HG02571 (cell line): ENCODE data around the gene PTH1R.

Experiments used
- ATAC-seq: cut with Tn5 transposase; IDR thresholded peaks from one replicate; pipeline ENCODE4 v1.9.1; 2021; ENCODE audit warnings: mild to moderate bottlenecking, moderate library complexity; ENCODE audit not compliant: unreplicated experiment

PTH1R gene

DNA sequence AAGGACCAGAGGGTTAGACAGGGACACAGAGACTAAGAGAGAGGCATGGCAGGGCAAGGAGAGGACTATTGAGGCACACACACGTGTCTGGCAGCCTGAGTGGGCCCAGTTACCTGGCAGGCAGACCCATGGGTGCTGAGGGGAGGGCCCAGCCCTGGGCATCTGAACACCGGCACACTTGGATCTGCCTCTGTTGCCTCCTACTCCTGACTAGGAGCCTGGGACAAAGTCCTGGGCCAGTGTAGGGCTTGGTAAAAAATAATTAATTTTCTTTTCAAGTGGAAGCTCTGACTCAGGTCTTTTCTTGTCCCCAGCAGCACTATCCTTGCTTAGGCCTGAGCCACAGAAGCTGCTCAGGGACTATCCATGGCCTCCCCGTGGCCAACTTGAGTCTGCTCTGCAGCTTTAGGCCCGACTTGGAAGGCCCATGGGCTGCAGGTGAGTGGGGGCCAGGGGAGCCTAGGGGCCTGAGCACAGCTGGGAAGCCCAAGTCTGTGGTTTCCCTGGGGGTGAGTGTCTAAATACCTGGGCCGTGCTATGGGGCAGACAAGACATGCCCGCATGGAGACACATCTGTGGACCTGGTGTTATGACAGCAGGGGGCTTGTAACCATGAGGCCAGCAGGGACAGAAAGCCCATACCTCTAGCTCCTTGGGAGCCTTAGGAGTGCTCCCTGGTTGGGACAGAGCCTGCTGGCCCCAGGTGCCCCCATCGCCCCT lies at the start of gene PTH1R:
Gene PTH1R, plus strand, starts transcription at position 316 of the 720 bp plus-strand sequence. CDS start 5,839 bp downstream, outside the sequence.
- ATAC-seq = no peak

DNA sequence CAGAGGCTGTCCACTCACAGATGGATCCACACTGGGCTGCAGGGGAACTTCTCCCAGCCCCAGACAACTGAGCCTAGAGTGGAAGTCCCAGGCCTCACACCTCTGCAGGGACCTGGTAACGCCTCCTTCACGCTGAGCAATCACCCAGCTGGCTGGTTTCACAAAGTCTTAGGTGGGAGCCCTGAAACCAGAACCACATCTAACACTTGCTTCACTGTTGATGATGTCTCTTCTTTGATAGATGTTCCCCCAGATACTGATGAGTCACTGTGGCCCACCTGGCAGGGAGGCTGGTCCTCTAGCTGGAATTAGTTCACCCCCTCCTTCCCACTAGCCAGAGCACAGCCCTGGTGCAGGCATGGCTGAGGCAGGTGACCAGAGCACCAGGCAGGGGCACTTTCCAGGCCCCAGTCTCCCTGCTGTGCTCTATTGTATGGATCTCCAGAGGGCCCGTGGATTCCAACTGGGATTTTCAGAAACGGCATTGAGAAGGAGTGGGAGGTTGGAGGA lies 47.8 kb upstream of the PTH1R start:
- ATAC-seq = peak; percentile 72

DNA sequence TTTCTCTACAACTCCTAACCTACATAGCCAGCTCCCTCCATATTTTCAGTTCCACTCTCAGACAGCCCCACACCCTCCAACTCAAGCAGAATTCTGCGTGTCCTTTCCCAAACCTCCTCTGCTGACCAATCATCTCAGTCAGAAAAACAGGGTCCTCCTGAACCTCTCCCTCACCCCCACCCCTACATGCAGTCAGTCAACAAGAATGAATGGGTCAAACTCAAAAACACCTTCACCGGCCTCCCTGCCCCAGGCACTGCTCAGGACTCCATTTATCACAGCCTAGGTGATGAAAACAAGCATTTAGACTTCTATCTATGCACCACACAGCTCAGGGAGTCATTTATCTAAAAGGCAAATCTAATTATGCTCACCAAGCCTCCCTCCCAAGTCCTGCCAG lies 46.7 kb upstream of the PTH1R start:
- ATAC-seq = no peak

DNA sequence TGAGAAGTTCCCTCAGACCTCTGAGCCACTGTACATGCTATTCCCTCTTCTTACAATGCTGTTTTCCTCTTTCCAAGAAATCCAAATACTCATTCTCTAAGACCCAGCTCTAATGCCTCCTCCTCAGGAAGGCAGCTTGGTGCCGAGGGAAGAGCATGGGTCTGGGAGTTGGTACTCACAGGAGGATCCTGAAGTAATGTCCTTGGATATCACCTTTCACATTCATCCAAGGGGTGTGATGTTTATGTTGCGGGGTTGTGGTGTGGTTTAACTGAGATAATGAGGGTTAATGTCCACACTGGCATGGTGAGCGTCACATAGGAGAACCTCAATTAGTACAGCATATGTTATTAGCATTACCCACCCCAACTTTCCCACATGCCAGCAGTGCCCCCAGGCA lies 46.2 kb upstream of the PTH1R start:
- ATAC-seq = no peak

DNA sequence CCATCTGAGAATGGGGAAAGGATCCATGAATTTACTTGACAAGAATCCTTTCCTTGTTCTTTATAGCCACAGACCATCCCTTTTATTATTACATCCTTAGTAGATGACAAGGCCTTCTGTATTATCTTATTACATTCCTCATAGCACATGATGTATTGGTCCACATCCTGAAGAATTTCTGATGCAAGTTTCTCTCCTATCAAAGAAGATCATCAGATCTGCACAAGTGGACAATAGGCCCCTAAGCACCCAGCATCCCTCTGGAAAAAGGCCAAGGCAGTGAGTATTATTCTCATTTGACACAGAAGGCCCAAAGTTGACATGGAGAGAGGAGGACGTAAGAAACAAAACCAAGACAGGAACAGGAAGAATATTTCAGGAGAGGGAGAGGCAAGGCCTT lies 45.7 kb upstream of the PTH1R start:
- ATAC-seq = no peak

DNA sequence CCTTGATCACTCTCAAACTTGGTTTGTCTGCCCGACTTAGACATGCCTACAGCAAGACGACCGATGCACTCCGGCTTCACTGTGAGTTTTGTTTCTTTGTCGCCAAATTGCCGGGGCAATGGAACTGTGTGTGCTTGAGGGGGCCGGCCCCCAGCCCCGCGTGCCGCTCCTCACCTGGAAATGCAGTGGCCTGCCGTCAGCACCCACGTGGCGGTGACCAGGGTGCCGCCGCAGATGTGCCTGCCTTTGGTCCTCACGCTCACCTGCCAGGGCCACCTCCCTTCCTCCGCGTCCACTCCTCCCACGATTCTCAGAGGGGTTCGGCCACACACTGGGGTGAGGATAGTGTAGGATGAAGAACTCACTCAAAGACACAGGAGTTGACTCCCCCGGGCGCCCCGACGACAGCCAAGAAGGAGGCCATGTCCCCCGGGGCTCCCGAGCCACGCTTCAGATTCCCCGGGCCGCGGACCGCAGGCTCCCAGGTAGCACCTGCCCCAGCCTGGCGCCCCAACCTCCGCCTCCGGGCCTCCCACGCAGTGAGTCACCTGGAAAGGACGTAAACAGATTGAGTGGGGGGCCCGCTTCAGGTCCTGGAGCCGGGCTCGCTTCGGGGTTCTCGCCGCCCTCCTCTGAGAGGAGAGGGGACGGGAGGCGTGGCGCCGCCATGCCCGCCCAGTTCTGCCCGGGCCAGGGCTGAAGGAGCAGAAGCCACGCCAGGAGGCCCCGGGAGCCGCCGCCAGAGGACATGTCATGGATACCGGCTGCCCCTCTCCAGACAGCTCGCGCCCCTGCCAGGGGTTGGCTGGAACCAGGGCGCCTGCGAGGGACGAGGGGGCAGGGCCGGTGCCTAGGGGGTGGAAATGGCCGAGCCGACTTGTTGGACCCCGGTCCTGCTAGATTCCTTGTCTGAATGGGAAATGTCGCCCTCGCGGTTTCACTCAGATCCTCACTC lies 43.9 kb upstream of the PTH1R start:
- no peak for ATAC-seq

DNA sequence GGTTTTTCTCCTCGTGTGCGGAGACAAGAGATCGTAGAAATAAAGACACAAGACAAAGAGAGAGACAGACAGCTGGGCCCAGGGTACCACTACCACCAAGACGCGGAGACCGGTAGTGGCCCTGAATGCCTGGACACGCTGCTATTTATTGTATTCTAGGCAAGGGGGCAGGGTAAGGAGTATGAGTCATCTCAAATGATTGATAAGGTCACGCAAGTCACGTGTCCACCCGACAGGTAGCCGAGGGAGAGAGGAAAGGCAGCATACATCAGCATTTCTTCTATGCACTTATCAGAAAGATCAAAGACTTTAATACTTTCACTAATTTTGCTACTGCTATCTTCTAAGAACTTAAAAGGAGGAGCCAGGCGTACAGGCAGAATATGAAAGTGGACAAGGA lies 42.5 kb upstream of the PTH1R start:
- no peak for ATAC-seq

DNA sequence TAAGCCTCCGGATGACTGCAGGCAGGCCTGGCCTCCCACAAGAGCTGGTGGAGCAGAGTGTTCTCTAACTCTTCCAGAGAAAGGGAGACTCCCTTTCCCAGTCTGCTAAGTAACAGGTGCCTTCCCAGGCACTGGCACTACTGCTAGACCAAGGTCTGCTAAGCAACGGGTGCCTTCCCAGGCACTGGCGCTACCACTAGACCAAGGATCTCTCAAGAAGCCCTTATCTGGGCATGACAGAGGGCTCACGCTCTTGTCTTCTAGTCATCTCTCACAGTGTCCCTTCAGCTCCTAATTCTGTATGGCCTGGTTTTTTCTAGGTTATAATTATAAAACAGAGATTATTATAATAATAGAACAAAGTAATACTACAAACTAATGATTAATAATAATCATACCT lies 42.0 kb upstream of the PTH1R start:
- ATAC-seq = no peak

DNA sequence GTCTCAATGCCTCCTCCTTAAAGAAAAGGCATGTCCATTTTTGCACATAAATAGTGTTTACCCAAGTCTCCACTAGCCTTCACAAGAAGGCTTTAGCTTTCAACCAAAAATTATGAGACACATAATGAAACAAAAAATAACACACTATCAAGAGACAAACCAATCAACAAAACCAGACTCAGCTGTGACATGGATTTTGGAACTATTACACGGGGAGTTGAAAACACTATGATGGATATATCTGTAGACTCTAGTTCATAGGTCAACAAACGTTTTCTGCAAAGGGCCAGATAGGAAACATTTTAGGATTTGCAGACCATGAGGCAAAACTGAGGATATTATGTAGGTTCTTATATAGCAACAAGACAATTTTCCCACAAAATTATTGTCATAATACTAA lies 39.2 kb upstream of the PTH1R start:
- ATAC-seq = no peak

DNA sequence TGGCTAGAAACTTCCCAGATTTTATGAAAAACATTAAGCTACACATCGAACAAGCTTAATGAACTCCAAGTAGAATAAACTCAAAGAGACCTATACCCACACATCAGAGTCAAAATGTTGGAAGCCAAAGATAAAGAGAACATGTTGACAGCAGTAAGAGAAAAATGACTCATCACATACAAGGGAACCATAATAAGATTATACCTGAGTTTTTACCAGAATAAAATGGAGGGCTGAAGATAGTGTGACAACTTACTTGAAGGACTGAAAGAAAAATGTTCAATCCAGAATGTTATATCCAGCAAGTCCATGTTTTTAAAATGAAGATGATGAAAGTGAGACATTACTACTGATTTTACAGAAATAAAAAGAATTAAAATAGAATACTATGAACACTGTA lies 37.0 kb upstream of the PTH1R start:
- ATAC-seq = no peak

DNA sequence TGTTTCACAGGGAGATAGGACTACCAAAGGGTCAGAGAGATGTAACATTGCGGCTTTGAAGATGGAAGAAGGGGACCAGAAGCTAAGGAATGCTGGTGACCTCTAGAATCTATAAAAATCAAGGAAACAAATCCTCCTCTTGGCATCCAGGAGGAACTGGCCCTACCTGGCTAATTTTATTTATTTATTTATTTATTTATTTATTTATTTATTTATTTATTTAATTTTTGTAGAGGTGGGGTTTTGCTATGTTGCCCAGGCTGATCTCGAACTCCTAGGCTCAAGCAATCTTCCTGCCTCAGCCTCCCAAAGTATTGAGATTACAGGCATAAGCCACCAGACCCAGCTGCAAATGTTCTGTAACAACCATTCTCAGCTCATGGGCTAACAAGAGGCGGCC lies 34.0 kb upstream of the PTH1R start:
- no peak for ATAC-seq

DNA sequence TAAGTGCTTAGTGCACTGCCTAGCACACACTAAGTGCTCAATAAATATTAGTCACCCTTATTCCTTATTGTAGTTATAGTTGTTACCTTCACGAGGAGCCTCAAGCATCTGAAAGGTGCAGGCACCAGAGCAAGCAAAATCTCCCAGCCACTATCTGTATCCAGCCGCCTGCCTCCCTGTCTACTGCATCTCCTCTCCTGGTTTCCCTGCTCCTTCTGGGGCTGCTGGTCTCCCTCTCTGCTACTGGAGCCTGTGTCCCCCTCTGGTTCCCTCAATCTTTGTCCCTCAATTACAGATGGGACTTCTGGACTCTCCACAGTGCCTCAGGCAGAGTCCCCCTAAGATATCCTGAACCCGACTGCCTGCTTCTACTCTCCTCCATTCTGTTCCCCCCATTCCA lies 33.1 kb upstream of the PTH1R start:
- no peak for ATAC-seq

DNA sequence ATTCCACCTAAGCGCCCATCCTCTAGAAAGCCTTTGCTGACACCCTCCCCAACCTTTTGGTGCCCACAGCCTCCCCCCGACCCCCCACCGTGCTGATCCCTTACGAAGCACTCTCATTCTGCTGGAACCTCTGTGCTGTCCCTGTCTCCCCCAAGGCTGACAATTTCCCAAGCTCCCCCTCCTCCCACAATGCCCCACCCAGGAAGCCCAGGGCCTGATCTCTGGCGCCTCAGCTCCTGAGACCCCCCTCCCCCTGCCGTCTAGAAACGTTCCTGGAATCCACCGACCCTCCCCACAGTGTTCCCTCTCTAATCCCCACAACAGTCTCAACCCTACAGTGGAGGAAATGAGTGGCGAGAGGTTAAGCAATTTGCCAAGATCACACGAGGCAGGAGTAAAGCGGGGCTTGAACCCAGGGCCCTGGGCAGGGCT lies 32.6 kb upstream of the PTH1R start:
- no peak for ATAC-seq

DNA sequence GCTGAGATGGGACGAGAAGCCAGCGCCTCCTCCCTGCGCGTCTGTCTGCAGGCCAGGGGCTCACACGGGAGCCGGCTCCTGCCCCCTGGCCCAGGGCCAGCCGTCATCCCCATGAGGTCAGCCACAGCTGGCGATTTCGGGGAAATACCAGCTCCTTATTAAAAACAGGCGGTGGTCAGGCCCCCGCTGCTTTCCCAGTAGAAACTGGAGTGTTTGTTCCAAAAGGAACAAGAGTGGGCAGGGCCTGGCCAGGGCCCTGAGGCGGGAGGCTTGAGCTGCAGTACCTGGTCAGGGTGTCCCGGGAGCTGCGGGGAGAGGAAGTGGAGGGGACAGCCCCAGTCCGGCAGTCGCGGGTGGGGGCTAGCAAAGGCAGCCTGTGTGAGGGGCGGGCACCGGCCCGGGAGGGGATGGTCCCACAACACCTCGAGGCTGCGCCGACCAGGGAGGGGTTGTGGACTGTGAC lies 32.1 kb upstream of the PTH1R start:
- peak; percentile 56 for ATAC-seq

DNA sequence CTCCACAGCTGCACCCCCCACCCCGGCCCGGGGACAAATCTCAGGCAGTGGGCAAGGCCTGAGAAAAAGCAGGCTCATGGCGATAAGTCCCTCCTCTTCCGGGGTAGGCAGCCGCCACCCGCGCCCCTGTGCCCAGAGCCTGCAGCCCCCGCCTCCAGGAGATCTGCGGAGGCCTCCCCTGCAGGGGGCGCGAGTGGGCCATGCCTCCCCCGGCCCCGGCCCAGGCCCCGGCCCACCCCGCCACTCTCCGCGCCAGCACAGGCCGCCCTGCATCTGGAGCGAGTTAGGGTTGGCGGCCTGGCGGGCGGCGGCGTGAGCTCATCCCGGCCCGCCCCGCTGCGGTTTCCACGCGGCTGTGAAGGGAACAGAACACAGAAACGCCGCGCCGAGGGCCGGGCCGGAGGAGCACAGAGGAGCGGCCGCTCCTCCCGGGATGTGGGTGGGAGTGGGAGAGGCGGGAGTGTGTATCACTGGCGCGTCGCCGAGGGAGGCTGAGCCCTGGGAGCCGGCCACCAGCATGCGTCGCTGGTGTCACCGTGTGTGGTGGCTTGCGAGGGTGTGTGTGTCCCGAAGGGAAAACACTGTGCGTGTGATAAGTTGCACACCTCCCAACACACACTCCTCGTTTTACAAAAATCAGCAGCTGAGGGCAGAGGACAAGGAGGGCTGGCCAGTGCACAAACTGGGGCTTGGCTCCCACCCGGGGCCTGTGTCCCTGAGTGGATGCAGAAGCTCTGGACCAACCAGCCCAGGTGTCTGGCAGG lies 31.5 kb upstream of the PTH1R start:
- peak; percentile 69 for ATAC-seq

DNA sequence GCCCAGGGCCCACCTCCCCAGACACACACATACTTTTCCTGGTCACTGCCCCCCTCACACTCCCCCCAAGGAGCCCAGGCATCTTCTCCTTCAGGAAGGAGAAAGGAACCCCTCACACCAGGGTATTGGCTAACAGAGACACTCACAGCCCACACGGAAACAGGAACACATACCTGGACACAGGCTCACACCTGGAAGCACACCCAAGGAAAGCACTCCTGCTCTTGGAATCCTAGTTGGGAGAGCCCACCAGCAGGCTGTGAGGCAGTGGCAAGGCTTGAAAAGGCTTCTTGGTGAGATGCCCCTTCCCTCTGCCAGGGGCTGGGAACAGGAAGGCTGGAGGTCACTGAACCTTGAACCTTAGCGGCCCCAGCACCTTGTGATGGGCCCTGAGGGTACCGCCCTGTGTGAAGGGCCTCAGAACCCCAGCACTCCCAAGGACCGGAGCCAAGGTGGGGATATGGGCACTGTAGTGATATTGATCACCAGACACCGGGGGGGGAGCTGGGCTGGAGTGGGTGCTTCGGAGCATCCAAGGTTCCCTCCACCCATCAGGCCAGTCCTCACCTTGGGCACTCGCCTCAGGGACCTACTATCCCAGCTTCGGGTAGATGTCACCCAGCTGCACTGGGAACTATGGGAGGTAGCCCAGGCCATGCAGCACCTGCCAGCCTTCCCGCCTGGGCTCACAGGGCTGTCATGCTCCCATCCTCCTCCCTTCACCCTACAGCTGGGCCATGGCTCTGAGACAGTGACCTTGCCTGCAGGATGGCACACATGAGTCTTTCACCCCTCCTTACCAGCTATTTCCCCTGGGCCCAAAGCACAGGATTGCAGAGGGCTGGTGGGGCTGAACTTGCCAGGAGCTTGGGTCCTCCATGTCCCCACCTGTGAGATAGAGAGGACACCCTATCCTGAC lies 30.6 kb upstream of the PTH1R start:
- no peak for ATAC-seq

DNA sequence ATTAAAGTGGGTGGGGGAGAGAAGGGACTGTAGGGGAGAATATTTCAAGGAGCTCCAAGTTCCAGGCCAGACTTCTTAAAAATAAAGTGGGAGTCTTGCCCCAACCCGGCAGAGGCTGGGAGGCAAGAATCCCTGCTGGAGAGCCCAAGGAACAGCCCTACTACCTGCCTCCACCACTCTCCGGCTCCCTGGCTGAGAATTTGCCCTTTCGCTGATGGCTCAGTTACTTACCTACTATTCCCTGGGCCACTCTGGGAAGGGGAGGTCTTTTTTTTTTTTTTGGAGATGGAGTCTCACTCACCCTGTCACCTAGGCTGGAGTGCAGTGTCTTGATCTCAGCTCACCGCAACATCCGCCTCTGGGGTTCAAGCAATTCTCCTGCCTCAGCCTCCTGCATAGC lies 29.8 kb upstream of the PTH1R start:
- ATAC-seq = no peak

DNA sequence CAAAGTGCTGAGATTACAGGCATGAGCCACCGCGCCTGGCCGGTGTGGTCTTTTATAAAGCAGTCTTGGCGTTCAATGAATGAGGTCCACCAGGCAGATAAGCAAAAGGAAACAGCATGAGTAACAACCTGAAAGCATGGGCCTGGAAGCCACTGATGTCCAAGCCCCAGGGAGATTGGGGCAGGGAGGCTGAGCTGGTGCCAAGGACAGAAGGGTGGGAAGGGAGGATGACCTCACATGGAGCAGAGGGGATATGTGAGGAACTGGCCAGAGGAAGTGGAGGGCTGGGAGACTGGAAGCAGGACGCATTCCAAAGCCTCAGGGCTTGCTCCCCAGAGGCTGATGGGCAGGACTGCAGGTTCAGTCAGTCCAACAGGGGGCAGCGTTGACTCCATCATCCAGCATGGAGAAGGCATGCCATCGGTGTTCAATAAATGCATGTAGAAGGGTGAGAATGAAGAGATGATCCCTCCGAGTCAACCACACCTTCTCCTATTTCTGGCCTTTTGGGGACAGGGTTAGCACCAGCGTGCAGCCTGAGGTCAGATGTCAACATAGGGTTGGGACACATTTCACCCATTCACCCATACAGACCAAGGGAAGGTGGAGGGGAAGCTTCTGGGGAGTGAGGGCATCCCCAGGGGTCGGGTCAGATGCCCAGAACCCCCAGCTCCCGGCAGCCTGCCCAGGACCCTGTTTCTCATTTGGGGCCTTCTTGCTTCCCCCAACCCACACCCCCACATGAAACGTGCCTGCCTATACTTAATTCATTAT lies 29.1 kb upstream of the PTH1R start:
- ATAC-seq = no peak

DNA sequence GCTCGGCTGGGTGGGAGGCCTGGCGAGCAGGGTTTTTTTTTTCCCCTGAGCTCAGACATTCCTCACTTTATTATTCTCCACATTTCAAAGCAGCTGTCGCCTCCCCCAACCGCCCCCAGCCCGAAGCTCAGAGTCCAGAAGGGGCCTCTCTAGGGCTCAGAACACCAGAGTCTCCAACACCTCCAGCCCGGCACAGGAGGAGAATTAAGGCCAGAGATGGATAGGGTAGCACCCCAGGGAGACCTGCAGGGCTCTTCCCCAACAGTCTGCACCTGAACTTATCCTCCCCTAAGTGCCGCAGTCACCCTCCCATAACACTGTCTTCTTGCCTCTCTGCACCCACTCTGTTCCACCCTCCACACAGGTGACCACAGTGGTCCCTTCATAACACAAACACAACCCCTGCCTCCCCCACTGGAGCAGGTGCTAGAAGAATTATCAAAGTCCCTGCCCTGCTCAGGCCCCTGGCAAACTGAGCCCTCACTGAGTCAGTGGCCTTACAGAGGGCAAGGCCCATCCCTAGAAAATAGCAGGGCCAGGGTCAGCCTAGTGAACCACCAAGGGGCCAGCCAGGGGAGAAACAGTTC lies 28.4 kb upstream of the PTH1R start:
- no peak for ATAC-seq
